Stimulated activated CD4-positive, alpha-beta T cell treated with anti-CD3 and anti-CD28 coated beads, Interleukin-4, amount 100 ng/mL, for 24 hours (primary cell): ENCODE data around the gene NDUFA6.
"Not testable (repeated sequence)": the region's sequence is repeated elsewhere in the genome, so short reads cannot be mapped to it uniquely, and the experiment has no call there.

ENCODE experiments used
- DNase-seq: peaks from one replicate; pipeline ENCODE4 v3.0.0-alpha.2; 2020

NDUFA6 gene

DNA sequence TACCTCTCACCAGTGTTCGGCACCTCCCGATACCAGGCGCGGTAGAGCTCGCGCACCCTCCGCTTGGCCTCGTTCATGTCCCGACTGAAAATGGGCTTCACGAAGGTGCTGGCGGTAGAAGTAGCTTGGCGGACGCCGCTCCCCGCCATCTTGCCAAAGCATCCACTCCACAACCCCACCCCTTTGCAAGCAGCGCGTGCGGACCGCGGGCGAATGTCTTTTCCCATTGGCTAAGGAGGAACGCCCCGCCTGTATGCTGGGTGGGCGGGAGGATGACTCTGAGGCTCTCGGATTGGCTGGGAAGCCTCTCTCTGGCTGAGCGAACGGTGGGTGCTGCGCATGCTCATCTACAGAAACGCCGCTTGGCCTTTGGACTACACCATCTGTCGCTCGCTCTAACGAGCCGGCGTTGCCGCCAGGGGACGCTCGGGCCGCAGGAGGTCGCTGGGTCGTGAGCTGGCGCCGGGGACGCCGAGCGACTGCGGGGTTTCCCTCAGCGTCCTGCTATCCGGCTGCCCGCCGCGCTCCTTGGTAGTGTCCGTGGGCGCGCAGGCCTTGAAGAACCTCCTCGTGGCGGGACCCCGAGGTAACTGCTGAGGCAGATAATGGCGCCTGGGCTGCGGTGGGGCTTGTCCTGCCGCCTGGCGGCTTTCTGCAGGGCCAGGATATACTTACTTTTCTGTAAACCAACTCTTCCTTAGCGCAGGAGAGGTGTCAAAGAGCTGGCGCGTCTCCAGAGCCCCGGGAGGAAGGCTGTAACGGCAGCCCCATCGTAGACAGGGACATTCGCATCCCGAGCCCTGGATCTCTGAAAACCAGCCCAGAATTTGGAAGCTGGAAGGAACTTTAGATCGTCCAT is at the start of gene NDUFA6:
TSS of gene NDUFA6 (minus strand) at position 177 of the 859 bp plus-strand sequence. CDS start at position 149, 28 bp downstream.
- peak; percentile 99 for DNase-seq

- not testable (repeated sequence) for DNase-seq
Measured at GRCh38 chr22:42140153-42140552, 49.6 kb upstream of the NDUFA6 start.

DNA sequence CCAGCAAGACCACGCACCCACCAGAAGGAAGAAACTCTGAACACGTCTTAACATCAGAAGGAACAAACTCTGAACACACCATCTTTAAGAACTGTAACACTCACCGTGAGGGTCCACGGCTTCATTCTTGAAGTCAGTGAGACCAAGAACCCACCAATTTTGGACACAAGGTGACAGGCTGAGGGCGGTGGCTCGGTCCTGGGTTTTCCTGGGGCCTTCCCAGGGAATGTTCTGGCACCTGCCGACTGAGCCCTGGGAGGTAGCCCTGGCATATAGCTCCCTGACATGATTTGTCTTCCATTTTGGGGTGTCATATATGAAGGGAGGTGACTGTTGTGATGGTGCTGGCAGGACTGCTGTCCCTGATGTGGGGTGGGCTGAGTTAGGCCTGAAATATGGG is 48.9 kb upstream of the NDUFA6 start:
- DNase-seq: not testable (repeated sequence)

DNA sequence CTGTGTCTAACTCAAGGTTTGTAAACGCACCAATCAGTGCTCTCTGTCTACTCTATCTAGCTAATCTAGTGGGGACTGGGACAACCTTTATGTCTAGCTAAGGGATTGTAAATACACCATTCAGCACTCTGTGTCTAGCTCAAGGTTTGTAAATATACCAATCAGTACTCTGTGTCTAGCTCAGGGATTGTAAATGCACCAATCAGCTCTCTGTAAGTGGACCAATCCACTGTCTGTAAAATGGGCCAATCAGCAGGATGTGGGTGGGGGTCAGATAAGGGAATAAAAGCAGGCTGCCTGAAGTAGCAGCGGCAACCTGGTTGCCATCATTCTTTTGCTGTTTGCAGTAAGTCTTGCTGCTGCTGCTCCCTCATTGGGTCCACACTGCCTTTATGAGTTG is 48.4 kb upstream of the NDUFA6 start:
- DNase-seq: no peak

DNA sequence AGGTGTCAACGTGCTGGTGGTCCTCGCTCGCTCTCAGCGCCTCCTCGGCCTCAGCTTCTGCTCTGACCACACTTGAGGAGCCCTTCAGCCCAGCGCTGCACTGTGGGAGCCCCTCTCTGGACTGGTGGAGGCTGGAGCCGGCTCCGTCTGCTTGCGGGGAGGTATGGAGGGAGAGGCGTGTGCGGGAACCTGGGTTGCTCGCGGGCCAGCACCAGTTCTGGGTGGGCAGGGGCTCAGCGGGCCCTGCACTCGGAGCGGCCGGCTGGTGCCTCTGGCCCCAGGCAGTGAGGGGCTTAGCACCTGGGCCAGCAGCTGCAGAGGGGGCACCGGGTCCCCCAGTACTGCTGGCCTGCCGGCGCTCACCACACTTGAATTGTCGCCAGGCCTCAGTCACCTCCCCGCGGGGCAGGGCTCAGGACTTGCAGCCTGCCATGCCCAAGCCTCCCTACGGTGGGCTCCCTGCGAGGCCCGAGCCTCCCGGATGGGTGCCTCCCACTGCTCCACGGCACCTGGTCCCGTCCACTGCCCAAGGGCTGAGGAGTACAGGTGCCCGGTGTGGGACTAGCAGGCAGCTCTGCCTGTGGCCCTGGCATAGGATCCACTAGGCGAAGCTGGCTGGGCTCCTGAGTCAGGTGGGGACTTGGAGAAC is 47.7 kb upstream of the NDUFA6 start:
- no peak for DNase-seq

GRCh38 chr22:42135688-42136087 is 45.1 kb upstream of the NDUFA6 start:
- DNase-seq: not testable (repeated sequence)

- no peak for DNase-seq
Measured at GRCh38 chr22:42134100-42135020, 43.8 kb upstream of the NDUFA6 start.

DNA sequence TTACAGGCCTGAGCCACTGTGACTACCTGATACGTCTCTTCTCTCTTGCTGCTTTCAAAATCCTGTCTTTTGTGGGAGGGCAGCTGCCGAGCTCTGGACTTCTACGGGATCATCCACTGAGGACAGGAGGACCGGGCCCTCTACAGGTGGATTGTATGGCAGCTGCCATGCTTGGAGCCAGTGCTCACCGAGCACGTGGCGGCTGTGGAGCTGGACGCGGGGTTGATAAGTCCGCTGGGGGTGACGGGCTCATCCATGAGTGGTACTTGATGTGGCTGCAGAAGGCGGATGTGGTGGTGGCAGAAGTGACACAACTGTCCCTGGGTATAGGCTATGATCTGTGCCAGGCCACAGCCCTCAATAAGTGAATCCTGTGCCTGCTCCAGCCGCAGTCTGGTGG is 41.9 kb upstream of the NDUFA6 start:
- no peak for DNase-seq

GRCh38 chr22:42131562-42131961 is 41.0 kb upstream of the NDUFA6 start:
- DNase-seq: no peak

DNA sequence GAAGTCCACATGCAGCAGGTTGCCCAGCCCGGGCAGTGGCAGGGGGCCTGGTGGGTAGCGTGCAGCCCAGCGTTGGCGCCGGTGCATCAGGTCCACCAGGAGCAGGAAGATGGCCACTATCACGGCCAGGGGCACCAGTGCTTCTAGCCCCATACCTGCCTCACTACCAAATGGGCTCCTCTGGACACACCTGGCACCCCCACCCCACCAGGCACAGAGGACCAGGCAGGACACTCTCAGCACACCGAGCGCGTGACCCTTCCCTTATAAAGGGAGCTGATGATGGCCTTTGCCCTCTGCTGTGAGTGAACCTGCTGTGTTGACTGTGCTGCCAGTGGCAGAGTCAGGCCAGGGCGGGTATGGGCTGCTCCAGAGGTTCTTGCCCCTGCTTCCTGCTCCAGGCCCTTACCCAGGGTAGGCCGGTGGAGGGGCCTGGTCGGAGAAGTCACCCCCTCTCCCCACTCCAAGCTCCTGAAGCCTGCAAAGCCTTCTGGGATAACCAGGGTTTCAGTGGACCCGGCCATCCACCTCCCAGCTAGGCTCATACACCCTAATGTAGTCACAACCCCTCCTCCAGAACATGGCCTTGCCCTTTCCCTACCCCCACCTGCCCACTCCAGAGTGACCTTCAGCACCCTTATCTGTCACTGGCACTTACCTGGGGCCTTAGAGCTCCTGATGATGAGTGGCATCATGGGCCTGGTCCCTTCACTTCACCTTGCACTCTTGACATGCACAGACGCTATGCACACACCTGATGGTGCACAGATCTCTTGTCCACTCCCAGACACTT is 40.3 kb upstream of the NDUFA6 start, which contains the start of gene CYP2D6:
TSS of gene CYP2D6 (minus strand) at position 172 of the 793 bp plus-strand sequence. CDS start at position 153, 19 bp downstream.
- DNase-seq: not testable (repeated sequence)

GRCh38 chr22:42130182-42130581 is 39.6 kb upstream of the NDUFA6 start:
- DNase-seq: not testable (repeated sequence)

- peak; percentile 11 for DNase-seq
Measured at GRCh38 chr22:42128776-42129694, 38.5 kb upstream of the NDUFA6 start.

GRCh38 chr22:42128007-42128406 is 37.4 kb upstream of the NDUFA6 start:
- not testable (repeated sequence) for DNase-seq

DNA sequence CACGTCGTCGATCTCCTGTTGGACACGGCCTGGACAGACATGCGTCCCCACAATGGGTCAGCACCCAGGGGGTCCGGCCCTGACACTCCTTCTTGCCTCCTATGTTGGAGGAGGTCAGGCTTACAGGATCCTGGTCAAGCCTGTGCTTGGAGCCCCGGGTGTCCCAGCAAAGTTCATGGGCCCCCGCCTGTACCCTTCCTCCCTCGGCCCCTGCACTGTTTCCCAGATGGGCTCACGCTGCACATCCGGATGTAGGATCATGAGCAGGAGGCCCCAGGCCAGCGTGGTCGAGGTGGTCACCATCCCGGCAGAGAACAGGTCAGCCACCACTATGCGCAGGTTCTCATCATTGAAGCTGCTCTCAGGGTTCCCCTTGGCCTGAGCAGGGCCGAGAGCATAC is 37.0 kb upstream of the NDUFA6 start:
- DNase-seq: no peak

DNA sequence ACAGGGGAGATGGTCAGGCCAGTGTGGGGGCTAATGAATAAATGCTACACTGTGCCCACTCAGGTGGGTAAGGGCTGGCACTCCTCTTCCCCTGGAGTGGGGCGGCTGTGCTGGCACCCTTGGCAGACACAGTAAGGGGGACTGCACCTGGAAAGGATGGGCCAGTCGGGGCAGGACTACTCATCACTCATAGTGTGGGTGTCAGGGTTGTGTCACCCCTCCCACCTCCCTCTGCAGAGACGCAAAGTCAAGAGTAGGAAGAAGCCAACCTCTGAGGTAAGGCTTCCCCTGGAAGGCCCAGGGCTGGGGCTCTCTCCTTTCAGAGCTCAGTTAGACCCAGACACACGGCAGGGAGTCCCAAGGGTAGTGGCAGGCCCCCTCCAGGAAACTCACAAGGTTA is 33.0 kb upstream of the NDUFA6 start:
- not testable (repeated sequence) for DNase-seq

- DNase-seq: peak; percentile 55
Measured at GRCh38 chr22:42120231-42121021, 29.9 kb upstream of the NDUFA6 start.

- no peak for DNase-seq
Measured at GRCh38 chr22:42116848-42117424, 26.4 kb upstream of the NDUFA6 start.

GRCh38 chr22:42115420-42115830 is 24.9 kb upstream of the NDUFA6 start:
- DNase-seq: not testable (repeated sequence)

DNA sequence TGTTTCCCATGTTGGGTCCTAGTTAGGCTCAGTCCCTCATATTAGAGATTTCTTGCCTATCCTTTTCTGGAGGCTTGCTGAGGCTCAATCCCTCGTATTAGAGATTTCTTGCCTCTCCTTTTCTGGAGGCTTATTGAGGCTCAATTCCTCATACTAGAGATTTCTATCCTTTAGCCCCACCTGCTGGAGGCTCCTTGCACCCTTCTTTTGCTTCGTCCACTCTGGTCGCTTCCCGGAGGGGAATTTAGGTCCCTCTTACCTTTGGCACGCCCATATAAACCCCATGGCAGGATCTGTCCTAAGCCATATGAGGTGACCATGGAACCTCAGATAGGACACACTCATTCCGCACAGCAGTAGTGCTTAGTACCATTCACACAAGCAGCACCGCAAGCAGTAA is 24.1 kb upstream of the NDUFA6 start:
- DNase-seq: no peak

- DNase-seq: not testable (repeated sequence)
Measured at GRCh38 chr22:42112793-42113192, 22.2 kb upstream of the NDUFA6 start.
